ENCODE data around the gene KMT2A.

Gene KMT2A

GRCh38 chr11:118417801-118418200 lies 18.5 kb upstream of the KMT2A start:
- no peak for DNase-seq (ENCODE audit: low read depth)
- TF ChIP-seq CTCF (conservative IDR thresholded peaks at IDR 0.05; ENCODE audit: low read depth, low read length): no peak
- no peak overlapping the region for H3K4me3 ChIP-seq (ENCODE audit: low read depth, low read length)

DNA sequence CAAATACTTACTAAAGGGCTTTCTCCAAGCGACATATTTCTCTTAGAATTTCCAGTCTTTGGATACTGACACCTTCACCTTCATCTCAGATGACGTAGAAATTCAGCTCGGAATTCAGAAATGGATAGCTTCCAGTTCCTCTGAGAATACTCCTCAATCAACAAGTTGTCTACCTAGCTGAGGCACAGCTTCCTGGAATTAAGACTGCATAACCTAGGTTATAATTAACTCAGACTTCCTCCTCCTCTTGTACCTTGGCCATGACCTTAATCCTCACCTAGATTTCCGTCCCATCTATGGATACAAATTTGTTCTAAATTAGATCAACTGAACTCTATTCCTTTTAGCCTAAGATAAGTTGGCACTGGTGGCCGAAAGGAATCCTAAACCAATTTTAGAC lies 17.5 kb upstream of the KMT2A start:
- no peak for TF ChIP-seq CTCF (conservative IDR thresholded peaks at IDR 0.05; ENCODE audit: low read depth, low read length)
- no peak overlapping the region for H3K4me3 ChIP-seq (ENCODE audit: low read depth, low read length)
- DNase-seq (ENCODE audit: low read depth): no peak

- no peak overlapping the region for H3K4me3 ChIP-seq (ENCODE audit: low read depth, low read length)
- DNase-seq (ENCODE audit: low read depth): no peak
- TF ChIP-seq CTCF (conservative IDR thresholded peaks at IDR 0.05; ENCODE audit: low read depth, low read length): no peak
These were observed 8.6 kb upstream of the KMT2A start for GRCh38 chr11:118427707-118428106.

- peak; percentile 29 for TF ChIP-seq CTCF (conservative IDR thresholded peaks at IDR 0.05; ENCODE audit: low read depth, low read length)
- peak; percentile 19 for DNase-seq (ENCODE audit: low read depth)
- H3K4me3 ChIP-seq (ENCODE audit: low read depth, low read length): no peak overlapping the region
These were observed 5.3 kb upstream of the KMT2A start for GRCh38 chr11:118430956-118431355.

DNA sequence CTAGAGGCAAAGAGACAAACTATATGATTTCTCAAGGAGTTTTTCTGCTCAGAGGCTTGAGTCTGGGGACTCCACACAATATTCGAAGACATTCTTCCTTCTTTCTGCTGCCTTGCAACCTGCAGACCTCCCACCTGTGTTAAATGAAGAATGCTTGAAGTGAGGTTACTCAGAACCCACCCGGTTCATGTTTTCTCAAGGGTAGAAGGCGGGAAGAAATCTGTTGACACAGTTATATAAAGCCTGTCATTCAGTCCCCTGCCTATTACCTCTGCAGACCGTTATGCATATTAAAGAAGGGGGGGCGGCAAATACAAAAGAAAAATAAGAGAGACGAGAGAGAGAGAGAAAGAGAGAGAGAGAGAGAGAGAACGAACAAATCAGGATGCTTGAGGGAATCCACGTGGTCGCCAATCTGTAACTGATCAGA lies 2.2 kb upstream of the KMT2A start:
- peak overlapping the region; percentile 66 for H3K4me3 ChIP-seq (ENCODE audit: low read depth, low read length)
- no peak for TF ChIP-seq CTCF (conservative IDR thresholded peaks at IDR 0.05; ENCODE audit: low read depth, low read length)
- peak; percentile 65 for DNase-seq (ENCODE audit: low read depth)

DNA sequence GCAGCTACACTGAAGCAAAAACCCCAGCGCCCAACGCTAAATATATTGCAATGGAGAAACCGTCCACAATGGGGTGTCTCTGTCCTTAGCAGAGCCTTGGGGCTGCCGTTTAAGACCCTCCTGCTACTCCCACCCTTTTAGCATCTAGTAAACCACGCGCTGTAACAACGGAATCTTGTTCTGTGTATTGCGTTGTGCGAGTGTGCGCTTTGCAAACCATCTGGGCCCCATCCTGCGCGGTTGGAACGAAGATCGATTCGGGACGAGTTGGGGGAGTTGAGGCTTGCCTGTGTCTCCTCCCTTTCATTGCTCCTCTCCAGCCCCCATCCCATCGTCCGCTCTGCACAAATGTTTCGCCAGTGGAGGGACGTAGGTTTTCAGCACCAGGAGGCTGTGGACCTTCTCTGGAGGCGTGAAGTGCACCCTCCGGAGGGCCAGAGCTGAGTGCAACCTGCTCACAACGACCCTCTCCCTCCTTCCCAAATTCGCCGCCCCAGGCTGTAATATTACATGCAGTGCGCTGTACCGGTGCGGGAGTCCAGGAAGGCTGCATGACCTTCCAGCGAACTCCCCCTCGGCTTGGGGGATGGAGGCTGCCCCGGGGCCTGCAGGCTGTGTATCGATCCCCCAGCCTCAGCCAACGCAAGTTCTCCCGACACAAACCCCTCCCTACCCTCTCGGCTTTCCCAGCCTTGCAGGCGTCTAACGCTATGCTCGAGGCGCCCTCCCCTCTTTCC lies 1.6 kb upstream of the KMT2A start:
- peak; percentile 49 for DNase-seq (ENCODE audit: low read depth)
- H3K4me3 ChIP-seq (ENCODE audit: low read depth, low read length): peak overlapping the region; percentile 66
- no peak for TF ChIP-seq CTCF (conservative IDR thresholded peaks at IDR 0.05; ENCODE audit: low read depth, low read length)

GRCh38 chr11:118435290-118435892 lies 901 bp upstream of the KMT2A start:
- DNase-seq (ENCODE audit: low read depth): peak; percentile 40
- no peak for TF ChIP-seq CTCF (conservative IDR thresholded peaks at IDR 0.05; ENCODE audit: low read depth, low read length)
- peak overlapping the region; percentile 66 for H3K4me3 ChIP-seq (ENCODE audit: low read depth, low read length)

All from choroid plexus epithelial cell (primary cell).